ENCODE results near the gene EIF6.

- TF ChIP-seq CTCF (IDR thresholded peaks at IDR 0.05; ENCODE audit: extremely low read depth in 1 of 2, insufficient read depth in 1 of 2, low read depth in 1 of 2, low read length in 2 of 2) = no peak
- no peak for TF ChIP-seq POLR2A (IDR thresholded peaks at IDR 0.05; ENCODE audit: low read depth, low read length)
- TF ChIP-seq POLR2AphosphoS5 (IDR thresholded peaks at IDR 0.05; ENCODE audit: insufficient read depth, low read depth, low read length) = no peak
- TF ChIP-seq FOS (IDR thresholded peaks at IDR 0.05; ENCODE audit: borderline replicate concordance, insufficient read depth, low read length) = no peak
- no peak for TF ChIP-seq EZH2 (IDR thresholded peaks at IDR 0.05; ENCODE audit: borderline replicate concordance, low read depth, low read length, severe bottlenecking)
- TF ChIP-seq MYC (IDR thresholded peaks at IDR 0.05; ENCODE audit: low read depth, low read length) = no peak
- TF ChIP-seq MAX (IDR thresholded peaks at IDR 0.05; ENCODE audit: insufficient read depth, insufficient read length) = no peak
Observed at GRCh38 chr20:35287509-35288324, 3.1 kb upstream of the EIF6 start.

Data from endothelial cell of umbilical vein (primary cell).